ENCODE measurements around the gene SPRYD4. TPM values are rescaled to one million over a fixed set of nuclear protein-coding genes. Genes with fewer than 3 reads are reported as not detected.
"Not testable (repeated sequence)": the region's sequence is repeated elsewhere in the genome, so short reads cannot be mapped to it uniquely, and the experiment has no call there.

SPRYD4 gene
- total RNA-seq, 4 donors from 2014 or later: 2.8 to 4.6 (median 4.3) TPM

- Histone ChIP-seq H3K27ac (no peak overlapping the region), H3K27me3 (no peaks in the 10 kb centered on the region), H3K9me3 (no peaks in the 10 kb centered on the region), H3K4me3 (replicated peaks in 1 of 3) (no peak overlapping the region), H3K36me3 (no peaks in the 10 kb centered on the region), H3K4me1 (peaks cover 4 to 6% of the 10 kb centered on the region in 2 donors)
- intact Hi-C loops (cut with DNase I): no loop called here
- DNase-seq: no peak
- WGBS, 2 donors: 82 to 87% methylated on average over 12 of the region's 12 CpGs
- TF ChIP-seq POLR2A (IDR thresholded peaks at IDR 0.05): no peak
- TF ChIP-seq CTCF (IDR thresholded peaks at IDR 0.05): no peak
Observed at GRCh38 chr12:56486694-56487093, 18.3 kb downstream of the SPRYD4 start.

GRCh38 chr12:56487448-56488040 lies 19.2 kb downstream of the SPRYD4 start:
- DNase-seq: peak; percentile 71 to 78
- Histone ChIP-seq H3K4me1 (peaks cover 4 to 6% of the 10 kb centered on the region in 2 donors), H3K36me3 (no peaks in the 10 kb centered on the region), H3K9me3 (no peaks in the 10 kb centered on the region), H3K27me3 (no peaks in the 10 kb centered on the region), H3K27ac (peak overlapping the region in 2 of 3 donors; percentile 18 to 39), H3K4me3 (replicated peaks in 1 of 3) (peak overlapping the region; percentile 6 to 57 (median 41))
- no peak for TF ChIP-seq CTCF (IDR thresholded peaks at IDR 0.05)
- intact Hi-C loops (cut with DNase I): no loop called here
- 5 to 9% methylated on average over 6 to 26 of the region's 44 CpGs for WGBS, 2 donors

- TF ChIP-seq POLR2A (IDR thresholded peaks at IDR 0.05) (peak in 1 of 2 donors; percentile 38), CTCF (IDR thresholded peaks at IDR 0.05) (no peak)
- Histone ChIP-seq H3K27ac (peak within 1 kb of the TSS in 2 of 3 donors; percentile 18 to 39), H3K4me1 (peaks cover 4 to 6% of the 10 kb centered on the region in 2 donors), H3K36me3 (no peaks in the 10 kb centered on the region), H3K9me3 (no peaks in the 10 kb centered on the region), H3K4me3 (replicated peaks in 1 of 3) (peak within 1 kb of the TSS; percentile 6 to 57 (median 41)), H3K27me3 (no peaks in the 10 kb centered on the region)
- DNase-seq: peak; percentile 78 to 81
- intact Hi-C loops (cut with DNase I): no loop called here
- WGBS, 2 donors: 20 to 22% methylated on average over 47 to 49 of the region's 59 CpGs
Observed at GRCh38 chr12:56488041-56488955, 19.9 kb downstream of the SPRYD4 start, which contains the start of gene GLS2. Gene GLS2, minus strand, starts transcription at chr12:56488161. Its CDS starts 43 bp downstream, at chr12:56488118.

GRCh38 chr12:56490360-56490759 lies 22.0 kb downstream of the SPRYD4 start:
- peaks cover 4 to 6% of the 10 kb centered on the region in 2 donors for H3K4me1 ChIP-seq
- no peak overlapping the region for H3K27ac ChIP-seq
- no peaks in the 10 kb centered on the region for H3K9me3 ChIP-seq
- TF ChIP-seq CTCF (IDR thresholded peaks at IDR 0.05) (no peak), POLR2A (IDR thresholded peaks at IDR 0.05) (no peak)
- H3K4me3 ChIP-seq (replicated peaks in 1 of 3): no peak overlapping the region
- intact Hi-C loops (cut with DNase I): no loop called here
- DNase-seq: no peak
- H3K36me3 ChIP-seq: no peaks in the 10 kb centered on the region
- H3K27me3 ChIP-seq: no peaks in the 10 kb centered on the region

GRCh38 chr12:56493409-56494105 lies 25.2 kb downstream of the SPRYD4 start:
- WGBS, 2 donors: 90 to 92% methylated on average over 13 to 19 of the region's 31 CpGs
- H3K9me3 ChIP-seq; DNase-seq; H3K4me3 ChIP-seq (replicated peaks in 1 of 3); H3K36me3 ChIP-seq; H3K27me3 ChIP-seq; H3K27ac ChIP-seq; intact Hi-C loops (cut with DNase I); H3K4me1 ChIP-seq: not testable (repeated sequence)

GRCh38 chr12:56494106-56494415 lies 25.7 kb downstream of the SPRYD4 start:
- H3K27ac ChIP-seq; DNase-seq; H3K4me1 ChIP-seq; H3K27me3 ChIP-seq; H3K36me3 ChIP-seq; H3K4me3 ChIP-seq (replicated peaks in 1 of 3); intact Hi-C loops (cut with DNase I); H3K9me3 ChIP-seq: not testable (repeated sequence)
- no CpG with 5 or more reads among the region's 15 CpGs for WGBS, 2 donors

GRCh38 chr12:56494481-56494880 lies 26.1 kb downstream of the SPRYD4 start:
- H3K27me3 ChIP-seq; H3K9me3 ChIP-seq; H3K4me3 ChIP-seq (replicated peaks in 1 of 3); DNase-seq; H3K27ac ChIP-seq; H3K36me3 ChIP-seq; H3K4me1 ChIP-seq; intact Hi-C loops (cut with DNase I): not testable (repeated sequence)
- WGBS, 2 donors: 91 to 96% methylated on average over 7 to 23 of the region's 27 CpGs

Data from thyroid gland (tissue), 4 donors.